Activated CD8-positive, alpha-beta T cell treated with anti-CD3 and anti-CD28 coated beads for 36 hours (primary cell): ENCODE results near the gene SH2D2A. TPM values are rescaled to one million over a fixed set of nuclear protein-coding genes. Genes with fewer than 3 reads are reported as not detected.

Experiments used
- ATAC-seq: fragments of 200-7000 bp; cut with Tn5 transposase; one replicate; pipeline ENCODE4 v1.10.0; 2021; ENCODE audit warnings: mild to moderate bottlenecking, moderate library complexity
- CTCF ChIA-PET: fragments of 350-600 bp; sonication (Branson Sonifier 250); formaldehyde crosslinking; loops from one replicate; lab custom pipeline; 2021; ENCODE audit warnings: antibody characterized with exemption; lab: Charles Lee
- POLR2A ChIA-PET: fragments of 350-600 bp; sonication (Branson Sonifier 250); formaldehyde crosslinking; loops from one replicate; lab custom pipeline; 2021; ENCODE audit warnings: antibody characterized with exemption; lab: Charles Lee
- DNase-seq: peaks from one replicate; pipeline ENCODE4 v3.0.0-alpha.2; 2020
- H3K27ac Mint-ChIP-seq: one replicate; pipeline ENCODE4 v1.8.0; 2021; ENCODE audit warnings: mild to moderate bottlenecking, mixed read lengths
- H3K27me3 Mint-ChIP-seq: one replicate; pipeline ENCODE4 v1.8.0; 2021; ENCODE audit warnings: mixed read lengths
- H3K36me3 Mint-ChIP-seq: one replicate; pipeline ENCODE4 v1.8.0; 2021; ENCODE audit warnings: low read depth, mixed read lengths
- H3K4me1 Mint-ChIP-seq: one replicate; pipeline ENCODE4 v1.8.0; 2021; ENCODE audit warnings: low read depth, mixed read lengths
- H3K4me3 Mint-ChIP-seq: one replicate; pipeline ENCODE4 v1.8.0; 2021; ENCODE audit warnings: mild to moderate bottlenecking, moderate library complexity, mixed read lengths
- H3K9me3 Mint-ChIP-seq: one replicate; pipeline ENCODE4 v1.8.0; 2021; ENCODE audit warnings: mixed read lengths
- intact Hi-C: fragments of 100-400 bp; cut with micrococcal nuclease; formaldehyde crosslinking; loops from one replicate; pipeline ENCODE4 v1.10.0; 2022
- total RNA-seq, 2 experiments: library from RNA; stranded (reverse); gene quantifications; one replicate each; pipeline ENCODE4 v1.2.3, GENCODE V29; 2021
- TF ChIP-seq, protein P1 (sequence below): fragments of 200-600 bp; IDR thresholded peaks from one replicate; pipeline ENCODE4 v1.8.0; 2022; ENCODE audit warnings: antibody characterized with exemption, mild to moderate bottlenecking

The SH2D2A gene
- total RNA-seq, 2 experiments from 2014 or later = 297 to 315 TPM

DNA sequence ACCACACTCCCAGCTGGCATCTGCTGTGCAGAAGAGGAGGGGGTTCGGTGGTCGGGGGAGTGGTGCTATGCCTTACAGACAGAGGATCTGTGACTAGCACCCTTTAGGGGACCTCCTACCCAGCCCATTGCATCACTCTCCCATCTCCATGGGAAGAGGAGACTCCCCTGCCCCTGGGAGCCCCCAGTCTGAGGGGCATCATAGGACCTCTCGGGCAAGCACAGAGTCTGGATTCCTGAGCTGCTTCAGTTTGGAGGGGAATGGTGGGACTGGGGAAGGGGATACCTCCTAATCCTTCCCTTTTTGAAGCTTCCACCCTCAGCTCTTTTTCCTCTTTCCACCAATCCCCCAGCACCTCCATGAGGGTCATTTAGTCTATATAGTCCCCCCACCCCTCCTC, 40.9 kb upstream of the SH2D2A start:
- Mint-ChIP-seq H3K4me1 (peaks cover 22% of the 10 kb centered on the region), H3K4me3 (no peak overlapping the region), H3K27ac (no peak overlapping the region), H3K9me3 (no peaks in the 10 kb centered on the region), H3K36me3 (no peaks in the 10 kb centered on the region), H3K27me3 (peaks cover 40% of the 10 kb centered on the region)
- ATAC-seq = no peak
- CTCF ChIA-PET = interaction anchor here (0.7 to 13.5 kb wide), 9 partner anchors 9 to 168 kb away, joined by 3 to 273 read pairs (median 81); partner anchors contain the start of genes ISG20L2, METTL25B and SH2D2A
- no peak for DNase-seq
- intact Hi-C loops = loop anchor here (5.0 kb wide), 1 partner anchor 55 kb away; no protein-coding TSS in a partner anchor
- TF ChIP-seq, protein P1, sequence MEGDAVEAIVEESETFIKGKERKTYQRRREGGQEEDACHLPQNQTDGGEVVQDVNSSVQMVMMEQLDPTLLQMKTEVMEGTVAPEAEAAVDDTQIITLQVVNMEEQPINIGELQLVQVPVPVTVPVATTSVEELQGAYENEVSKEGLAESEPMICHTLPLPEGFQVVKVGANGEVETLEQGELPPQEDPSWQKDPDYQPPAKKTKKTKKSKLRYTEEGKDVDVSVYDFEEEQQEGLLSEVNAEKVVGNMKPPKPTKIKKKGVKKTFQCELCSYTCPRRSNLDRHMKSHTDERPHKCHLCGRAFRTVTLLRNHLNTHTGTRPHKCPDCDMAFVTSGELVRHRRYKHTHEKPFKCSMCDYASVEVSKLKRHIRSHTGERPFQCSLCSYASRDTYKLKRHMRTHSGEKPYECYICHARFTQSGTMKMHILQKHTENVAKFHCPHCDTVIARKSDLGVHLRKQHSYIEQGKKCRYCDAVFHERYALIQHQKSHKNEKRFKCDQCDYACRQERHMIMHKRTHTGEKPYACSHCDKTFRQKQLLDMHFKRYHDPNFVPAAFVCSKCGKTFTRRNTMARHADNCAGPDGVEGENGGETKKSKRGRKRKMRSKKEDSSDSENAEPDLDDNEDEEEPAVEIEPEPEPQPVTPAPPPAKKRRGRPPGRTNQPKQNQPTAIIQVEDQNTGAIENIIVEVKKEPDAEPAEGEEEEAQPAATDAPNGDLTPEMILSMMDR = no peak
- POLR2A ChIA-PET = interaction anchor here (0.9 to 1.9 kb wide), 5 partner anchors 8 to 55 kb away, joined by 4 to 14 read pairs (median 7); no protein-coding TSS in a partner anchor

DNA sequence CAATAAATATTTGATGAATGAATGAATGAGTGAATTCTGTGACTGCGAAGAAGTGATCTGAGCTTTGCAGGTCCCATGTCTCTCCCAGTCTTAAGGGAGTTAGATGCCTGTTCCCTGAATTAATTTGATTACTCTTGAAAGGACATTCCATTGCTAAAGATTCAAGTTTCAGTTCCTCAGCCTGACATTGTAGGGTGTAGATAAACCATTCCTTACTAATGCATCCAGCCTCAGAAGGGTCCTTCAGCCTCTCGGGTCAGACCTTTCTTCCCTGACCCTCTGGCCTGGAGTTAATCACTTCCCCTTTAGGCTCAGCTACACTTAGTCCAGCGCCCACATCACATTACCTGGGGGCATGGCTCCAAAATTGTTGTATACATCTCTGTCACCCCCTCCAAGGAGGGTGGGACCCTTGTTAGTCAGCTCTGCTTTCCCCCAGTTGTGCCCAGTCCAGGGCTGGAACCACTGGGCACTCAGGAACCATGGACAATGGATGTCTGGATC, 39.7 kb upstream of the SH2D2A start:
- Mint-ChIP-seq H3K4me3 (no peak overlapping the region), H3K4me1 (peaks cover 13% of the 10 kb centered on the region), H3K27ac (no peak overlapping the region), H3K27me3 (peaks cover 28% of the 10 kb centered on the region), H3K36me3 (no peaks in the 10 kb centered on the region), H3K9me3 (no peaks in the 10 kb centered on the region)
- CTCF ChIA-PET = interaction anchor here (0.6 to 13.5 kb wide), 8 partner anchors 8 to 130 kb away, joined by 3 to 273 read pairs (median 53); partner anchors contain the start of genes ISG20L2 and METTL25B
- intact Hi-C loops = loop anchor here (5.0 kb wide), 1 partner anchor 54 kb away; no protein-coding TSS in a partner anchor
- ATAC-seq = no peak
- DNase-seq = no peak
- POLR2A ChIA-PET = interaction anchor here (1.5 to 1.8 kb wide), 2 partner anchors 8 kb away, joined by 3 to 7 read pairs; no protein-coding TSS in a partner anchor
- TF ChIP-seq, protein P1 = no peak

DNA sequence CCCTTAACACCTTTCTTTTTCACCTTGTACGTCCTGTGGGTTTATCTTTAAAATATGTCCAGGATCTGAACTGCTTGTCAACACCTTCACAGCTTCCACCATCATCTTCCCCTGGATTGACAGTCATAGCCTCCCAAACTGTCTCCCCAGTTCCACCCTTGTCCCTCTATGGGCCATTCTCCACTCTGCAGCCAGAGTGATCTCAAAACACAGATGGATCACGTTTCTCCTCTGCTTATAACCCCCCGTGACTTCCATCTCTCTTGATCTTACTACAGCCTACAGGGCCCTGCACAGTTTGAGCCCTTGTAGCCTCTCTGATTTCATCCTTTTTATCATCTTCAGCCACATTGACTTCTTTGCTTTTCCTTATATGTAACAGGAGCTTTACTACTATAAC, 38.0 kb upstream of the SH2D2A start:
- no peaks in the 10 kb centered on the region for H3K36me3 Mint-ChIP-seq
- no peak overlapping the region for H3K27ac Mint-ChIP-seq
- no peaks in the 10 kb centered on the region for H3K9me3 Mint-ChIP-seq
- ChIA-PET CTCF (interaction anchor here (8.4 to 13.5 kb wide), 2 partner anchors 17 to 128 kb away, joined by 101 to 273 read pairs; partner anchors contain the start of genes ISG20L2 and METTL25B), POLR2A (interaction anchor here (1.3 kb wide), 1 partner anchor 9 kb away, joined by 3 read pairs; no protein-coding TSS in a partner anchor)
- ATAC-seq (no peak), DNase-seq (no peak)
- no peak overlapping the region for H3K4me3 Mint-ChIP-seq
- H3K4me1 Mint-ChIP-seq = peaks cover 10% of the 10 kb centered on the region
- TF ChIP-seq, protein P1 = no peak
- intact Hi-C loops = loop anchor here (5.0 kb wide), 1 partner anchor 52 kb away; no protein-coding TSS in a partner anchor
- H3K27me3 Mint-ChIP-seq = peaks cover 22% of the 10 kb centered on the region

- ATAC-seq (no peak), DNase-seq (no peak)
- POLR2A ChIA-PET = interaction anchor here (0.8 kb wide), 1 partner anchor 50 kb away, joined by 3 read pairs; no protein-coding TSS in a partner anchor
- H3K4me1 Mint-ChIP-seq = peaks cover 12% of the 10 kb centered on the region
- no peak overlapping the region for H3K27ac Mint-ChIP-seq
- no peak overlapping the region for H3K4me3 Mint-ChIP-seq
- peaks cover 17% of the 10 kb centered on the region for H3K27me3 Mint-ChIP-seq
- CTCF ChIA-PET = interaction anchor here (1.2 to 3.3 kb wide), 3 partner anchors 15 to 165 kb away, joined by 3 to 22 read pairs (median 4); no protein-coding TSS in a partner anchor
- TF ChIP-seq, protein P1 = no peak
- no peaks in the 10 kb centered on the region for H3K36me3 Mint-ChIP-seq
- no peaks in the 10 kb centered on the region for H3K9me3 Mint-ChIP-seq
- intact Hi-C loops = no loop called here
Measured at GRCh38 chr1:156853761-156854160, 37.1 kb upstream of the SH2D2A start.

DNA sequence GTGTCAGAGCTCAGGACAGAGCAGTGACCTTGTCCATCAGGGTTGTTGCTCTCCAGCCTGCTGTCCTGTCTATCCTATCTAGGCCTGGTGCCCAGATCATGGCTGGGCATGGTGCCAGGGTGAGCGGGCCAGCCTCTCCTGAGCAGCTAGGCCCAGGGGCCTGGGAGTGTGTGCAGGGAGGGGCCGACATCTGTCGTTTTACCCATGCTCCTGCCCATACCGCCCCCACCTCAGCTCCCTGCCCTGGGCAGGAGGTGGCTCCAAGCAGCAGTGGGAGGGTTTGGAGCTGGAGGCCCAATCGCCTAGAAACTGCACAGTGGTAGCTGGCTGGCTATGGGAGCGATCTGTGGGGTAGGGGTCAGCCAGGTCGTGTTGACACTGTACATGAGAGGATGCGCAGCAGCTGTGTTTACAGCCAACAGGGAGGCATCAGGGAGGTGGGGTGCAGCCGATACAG, 35.8 kb upstream of the SH2D2A start:
- Mint-ChIP-seq H3K4me1 (peaks cover 21% of the 10 kb centered on the region), H3K9me3 (no peaks in the 10 kb centered on the region), H3K27ac (no peak overlapping the region), H3K4me3 (no peak overlapping the region), H3K36me3 (no peaks in the 10 kb centered on the region), H3K27me3 (peaks cover 8% of the 10 kb centered on the region)
- ChIA-PET CTCF (interaction anchor here (1.2 to 3.3 kb wide), 3 partner anchors 14 to 164 kb away, joined by 3 to 22 read pairs (median 4); no protein-coding TSS in a partner anchor), POLR2A (interaction anchor here (1.1 kb wide), 1 partner anchor 13 kb away, joined by 3 read pairs; no protein-coding TSS in a partner anchor)
- no peak for ATAC-seq
- intact Hi-C loops = no loop called here
- TF ChIP-seq, protein P1 = no peak
- DNase-seq = no peak
